Astrocyte of the spinal cord (primary cell): Measurements from ENCODE around the gene ADTRP.
"Not testable (repeated sequence)": the region's sequence is repeated elsewhere in the genome, so short reads cannot be mapped to it uniquely, and the experiment has no call there.

ENCODE experiments used
- DNase-seq: peaks from one replicate; pipeline ENCODE4 v3.0.0; 2011; ENCODE audit warnings: low read depth, low spot score
- H3K4me3 ChIP-seq: 2 replicates; pipeline ENCODE4 v1.5.1; 2011; ENCODE audit warnings: low read depth, mild to moderate bottlenecking, low read length, moderate library complexity
- CTCF ChIP-seq: IDR thresholded peaks from 2 replicates; pipeline ENCODE4 v1.5.1; 2012; ENCODE audit warnings: low read depth, mild to moderate bottlenecking, low read length, inconsistent platforms
- in situ Hi-C: cut with HindIII; loops from 2 replicates; pipeline ENCODE4 v1.10.0; 2017; ENCODE audit warnings: low sequenced_read_pairs

ADTRP gene

GRCh38 chr6:11702089-11702488, 76.5 kb downstream of the ADTRP start:
- H3K4me3 ChIP-seq = no peak overlapping the region
- in situ Hi-C loops = no loop called here
- DNase-seq = no peak
- TF ChIP-seq CTCF = no peak

- no peak overlapping the region for H3K4me3 ChIP-seq
- in situ Hi-C loops = no loop called here
- DNase-seq = no peak
- TF ChIP-seq CTCF = no peak
Observed at GRCh38 chr6:11701573-11701972, 77.0 kb downstream of the ADTRP start.

- H3K4me3 ChIP-seq = no peak overlapping the region
- TF ChIP-seq CTCF = peak; percentile 36
- in situ Hi-C loops = no loop called here
- peak; percentile 76 for DNase-seq
Observed at GRCh38 chr6:11700118-11700718, 78.4 kb downstream of the ADTRP start.

- no peak for TF ChIP-seq CTCF
- no peak for DNase-seq
- H3K4me3 ChIP-seq = no peak overlapping the region
- in situ Hi-C loops = no loop called here
Observed at GRCh38 chr6:11699576-11699975, 79.0 kb downstream of the ADTRP start.

- no peak for DNase-seq
- H3K4me3 ChIP-seq = no peak overlapping the region
- in situ Hi-C loops = no loop called here
- no peak for TF ChIP-seq CTCF
Observed at GRCh38 chr6:11692451-11693376, 85.9 kb downstream of the ADTRP start.

GRCh38 chr6:11689847-11690246, 88.8 kb downstream of the ADTRP start:
- H3K4me3 ChIP-seq = no peak overlapping the region
- in situ Hi-C loops = no loop called here
- DNase-seq = no peak
- no peak for TF ChIP-seq CTCF

GRCh38 chr6:11689400-11689799, 89.2 kb downstream of the ADTRP start:
- DNase-seq, in situ Hi-C loops: not testable (repeated sequence)

More at GRCh38 chr6:11689400-11689799, 89.2 kb downstream of the ADTRP start:
- H3K4me3 ChIP-seq = not testable (repeated sequence)
